Activated naive CD4-positive, alpha-beta T cell treated with anti-CD3 and anti-CD28 coated beads, Interleukin-2, amount 50 U/mL, for 16 hours (primary cell): ENCODE measurements around the gene KMT2C.
"Not testable (repeated sequence)": the region's sequence is repeated elsewhere in the genome, so short reads cannot be mapped to it uniquely, and the experiment has no call there.

Experiments used
- DNase-seq: peaks from one replicate; pipeline ENCODE4 v3.0.0-alpha.2; 2020

Gene KMT2C

DNA sequence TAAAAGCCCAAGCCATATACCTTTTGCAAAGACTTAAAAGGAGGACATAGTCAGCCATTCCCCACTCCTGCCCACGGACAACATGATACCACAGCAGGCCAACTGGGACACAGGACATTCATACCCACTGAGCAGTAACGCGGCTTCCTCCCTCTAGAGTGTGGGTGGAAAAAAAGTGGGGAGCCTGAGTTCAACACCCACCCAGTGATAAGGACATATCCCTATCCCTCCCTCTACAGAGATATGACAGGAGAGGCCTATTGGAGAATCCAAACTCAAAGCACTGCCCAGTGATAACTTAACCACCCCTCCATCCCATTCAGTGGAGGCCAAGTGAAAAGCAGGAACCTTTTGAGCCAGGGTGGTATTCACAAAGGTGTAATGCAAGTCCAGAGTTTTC lies 148.8 kb downstream of the KMT2C start:
- DNase-seq = not testable (repeated sequence)

DNA sequence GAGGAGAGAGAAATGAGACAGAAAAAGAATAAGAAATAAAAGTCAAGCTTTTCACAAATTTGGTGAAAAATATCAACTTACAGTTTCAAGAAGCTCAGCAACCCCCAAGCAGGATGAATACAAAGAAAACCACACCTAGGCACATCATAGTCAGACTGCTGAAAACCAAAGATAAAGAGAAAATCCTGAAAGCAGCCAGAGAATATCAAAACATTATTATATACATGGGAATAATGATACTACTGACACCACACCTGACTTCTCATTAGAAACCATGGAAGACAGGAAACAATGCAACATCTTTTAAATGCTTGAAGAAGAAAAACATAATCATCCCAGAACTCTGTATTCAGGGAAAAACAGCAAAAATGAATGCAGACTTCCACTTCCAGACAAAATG lies 149.6 kb downstream of the KMT2C start:
- DNase-seq = not testable (repeated sequence)

GRCh38 chr7:152284998-152285397 lies 150.8 kb downstream of the KMT2C start:
- DNase-seq = not testable (repeated sequence)

DNA sequence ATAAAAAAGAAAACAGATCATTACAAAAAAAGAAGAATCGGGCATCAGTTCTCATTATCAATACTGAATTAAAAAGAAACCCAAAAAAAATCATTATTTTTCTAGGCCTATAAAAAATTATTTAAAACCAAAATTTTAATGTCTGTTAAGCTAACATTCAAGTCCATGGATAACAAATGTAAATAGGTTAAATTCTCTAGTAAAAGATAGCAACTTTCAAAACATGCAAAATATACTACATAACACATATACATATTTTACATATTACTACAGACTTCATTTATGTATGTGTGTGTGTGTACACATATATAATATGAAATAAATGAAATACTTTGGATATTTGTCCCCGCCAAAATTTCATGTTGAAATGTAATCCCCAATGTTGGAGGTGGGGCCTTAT lies 158.1 kb downstream of the KMT2C start:
- not testable (repeated sequence) for DNase-seq

GRCh38 chr7:152270427-152270826 lies 165.4 kb downstream of the KMT2C start:
- not testable (repeated sequence) for DNase-seq

DNA sequence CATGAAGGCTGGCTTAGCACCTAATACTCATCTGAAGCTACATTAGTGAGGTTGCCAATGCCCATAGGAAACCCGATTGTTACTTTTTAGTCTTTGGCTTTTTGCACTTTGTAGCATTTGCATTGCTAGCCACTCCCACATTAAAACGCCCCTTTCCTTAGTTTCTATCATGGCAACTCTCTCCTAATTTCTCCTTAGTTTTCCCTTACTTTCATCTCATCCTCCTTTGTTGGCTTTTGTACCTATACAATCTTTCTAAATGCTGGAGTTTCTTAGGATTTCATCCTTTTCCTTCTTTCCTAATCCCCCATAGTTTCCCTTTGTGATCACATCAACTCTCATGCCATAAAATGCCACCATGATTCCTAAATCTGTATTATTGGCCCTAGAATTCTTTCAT lies 168.9 kb downstream of the KMT2C start:
- DNase-seq = not testable (repeated sequence)

- not testable (repeated sequence) for DNase-seq
Measured at GRCh38 chr7:152264915-152265314, 170.9 kb downstream of the KMT2C start.

DNA sequence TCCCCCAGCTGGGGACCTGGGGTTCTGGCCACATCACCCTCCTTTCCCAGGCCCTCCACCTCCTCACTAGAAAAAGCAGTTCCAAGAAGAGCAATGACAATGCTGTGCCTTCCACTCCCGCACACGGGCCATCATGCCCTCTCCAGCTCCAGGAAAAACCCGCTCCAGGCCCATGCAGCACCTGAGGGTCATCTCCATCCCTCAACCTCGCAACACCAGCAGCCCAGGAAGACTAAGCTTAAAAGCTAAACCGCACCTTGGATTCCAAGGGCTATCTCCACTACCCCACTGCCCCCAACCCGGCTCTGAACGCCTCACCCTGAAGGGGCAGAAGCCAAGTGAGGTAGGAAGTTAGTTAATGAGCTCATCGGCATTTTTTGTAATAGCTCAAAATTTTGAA lies 173.7 kb downstream of the KMT2C start:
- DNase-seq = not testable (repeated sequence)

GRCh38 chr7:152259645-152260044 lies 176.2 kb downstream of the KMT2C start:
- DNase-seq = not testable (repeated sequence)

GRCh38 chr7:152247851-152248250 lies 188.0 kb downstream of the KMT2C start:
- DNase-seq = not testable (repeated sequence)

- DNase-seq = not testable (repeated sequence)
Measured at GRCh38 chr7:152245417-152245816, 190.4 kb downstream of the KMT2C start.

DNA sequence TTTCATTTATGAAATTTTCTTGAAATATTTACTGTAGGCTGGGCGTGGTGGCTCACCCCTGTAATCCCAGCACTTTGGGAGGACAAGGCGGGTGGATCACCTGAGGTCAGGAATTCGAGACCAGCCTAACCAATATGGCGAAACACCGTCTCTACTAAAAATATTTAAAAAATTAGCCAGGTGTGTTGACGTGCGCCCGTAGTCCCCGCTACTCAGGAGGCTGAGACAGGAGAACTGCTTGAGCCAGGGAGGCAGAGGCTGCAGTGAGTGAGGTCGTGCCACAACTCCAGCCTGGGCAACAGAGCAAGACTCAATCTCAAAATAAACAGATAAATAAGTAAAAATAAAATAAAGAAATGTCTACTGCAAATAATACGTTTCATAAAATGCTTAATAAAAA lies 192.3 kb downstream of the KMT2C start:
- not testable (repeated sequence) for DNase-seq

GRCh38 chr7:152241301-152241700 lies 194.5 kb downstream of the KMT2C start:
- not testable (repeated sequence) for DNase-seq

DNA sequence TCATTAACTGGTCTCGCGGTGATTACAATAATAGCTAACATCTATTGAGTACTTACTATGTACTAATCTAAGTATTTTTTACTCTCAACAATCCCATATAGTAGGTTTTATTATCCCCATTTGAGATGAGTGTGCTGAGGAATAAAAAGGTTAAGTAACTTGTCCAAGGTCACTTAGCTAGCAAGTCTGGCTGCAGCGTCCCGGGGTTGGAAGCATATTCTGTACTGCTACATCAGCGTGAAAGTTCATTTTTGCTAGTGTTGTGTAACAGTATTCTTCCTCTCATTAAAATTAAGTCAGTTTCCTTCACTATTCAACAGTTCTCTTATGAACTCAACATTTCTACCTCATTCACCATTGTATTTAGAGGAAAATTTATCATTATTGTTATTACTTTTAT lies 199.5 kb downstream of the KMT2C start:
- not testable (repeated sequence) for DNase-seq

GRCh38 chr7:152234421-152234820 lies 201.4 kb downstream of the KMT2C start:
- DNase-seq = not testable (repeated sequence)

GRCh38 chr7:152231089-152231488 lies 204.7 kb downstream of the KMT2C start:
- no peak for DNase-seq

DNA sequence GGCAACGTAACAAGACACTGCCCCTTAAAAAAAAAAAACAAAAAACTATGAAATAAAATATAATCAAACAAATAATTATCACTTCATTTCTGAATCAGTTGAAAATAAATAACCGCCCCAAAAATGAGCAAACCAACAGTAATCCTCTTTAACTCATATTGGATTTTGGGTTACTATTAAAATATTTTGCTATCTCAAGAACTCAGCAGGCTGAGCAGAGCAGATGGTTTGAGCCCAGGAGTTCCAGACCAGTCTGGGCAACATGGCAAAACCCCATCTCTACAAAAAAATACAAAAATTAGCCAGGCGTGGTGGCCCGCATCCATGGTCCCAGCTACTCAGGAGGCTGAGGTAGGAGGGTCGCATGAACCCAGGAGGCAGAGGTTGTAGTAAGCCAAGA lies 216.2 kb downstream of the KMT2C start:
- DNase-seq = not testable (repeated sequence)

DNA sequence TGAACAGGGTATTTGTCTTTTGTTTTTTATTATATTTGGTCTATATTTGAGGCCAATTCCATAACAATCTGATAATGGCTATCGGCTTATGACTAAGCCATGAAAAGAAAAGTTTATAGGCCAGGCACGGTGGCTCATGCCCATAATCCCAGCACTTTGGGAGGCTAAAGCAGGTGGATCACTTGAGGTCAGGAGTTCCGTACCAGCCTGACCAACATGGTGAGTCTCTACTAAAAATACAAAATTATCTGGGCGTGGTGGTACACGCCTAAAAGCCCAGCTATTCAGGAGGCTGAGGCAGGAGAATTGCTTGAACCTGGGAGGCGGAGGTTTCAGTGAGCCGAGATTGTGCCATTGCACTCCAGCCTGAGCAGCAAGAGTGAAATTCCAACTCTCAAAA lies 227.0 kb downstream of the KMT2C start:
- not testable (repeated sequence) for DNase-seq

DNA sequence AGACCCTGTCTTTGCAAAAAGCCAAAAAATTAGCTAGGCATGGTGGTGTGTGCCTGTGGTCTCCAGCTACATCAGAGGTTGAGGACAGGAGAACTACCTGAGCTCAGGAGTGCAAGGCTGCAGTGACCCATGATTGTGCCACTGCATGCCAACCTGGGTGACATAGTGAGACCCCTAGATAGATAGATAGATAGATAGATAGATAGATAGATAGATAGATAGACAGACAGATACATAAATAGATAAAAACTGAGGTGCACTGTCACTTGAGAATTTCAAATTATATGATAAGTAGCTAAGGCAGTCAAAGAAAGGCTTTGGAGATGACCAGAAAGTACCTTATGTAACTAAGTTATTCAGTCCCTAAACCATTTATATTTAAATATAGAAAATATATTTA lies 231.4 kb downstream of the KMT2C start:
- DNase-seq = not testable (repeated sequence)

- no peak for DNase-seq
Measured at GRCh38 chr7:152203095-152203494, 232.7 kb downstream of the KMT2C start.

DNA sequence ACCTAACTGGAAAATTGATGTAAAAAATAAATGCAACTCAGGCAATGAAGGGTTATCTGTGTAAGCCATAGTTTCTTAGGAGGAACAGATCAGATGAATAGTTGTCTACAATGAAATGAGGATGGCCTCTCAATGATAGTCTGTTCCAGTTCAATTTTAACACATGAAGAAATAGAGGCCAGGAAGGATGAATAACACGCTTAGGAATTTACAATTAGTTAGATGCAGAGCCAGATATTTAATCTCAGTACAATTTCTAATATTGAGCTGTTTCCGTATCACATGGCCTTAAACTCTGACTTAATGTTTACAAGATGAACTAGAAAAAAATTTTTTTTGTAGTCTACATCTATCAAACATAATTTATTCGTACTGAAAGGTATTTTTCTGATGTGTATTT lies 233.7 kb downstream of the KMT2C start:
- DNase-seq = no peak

DNA sequence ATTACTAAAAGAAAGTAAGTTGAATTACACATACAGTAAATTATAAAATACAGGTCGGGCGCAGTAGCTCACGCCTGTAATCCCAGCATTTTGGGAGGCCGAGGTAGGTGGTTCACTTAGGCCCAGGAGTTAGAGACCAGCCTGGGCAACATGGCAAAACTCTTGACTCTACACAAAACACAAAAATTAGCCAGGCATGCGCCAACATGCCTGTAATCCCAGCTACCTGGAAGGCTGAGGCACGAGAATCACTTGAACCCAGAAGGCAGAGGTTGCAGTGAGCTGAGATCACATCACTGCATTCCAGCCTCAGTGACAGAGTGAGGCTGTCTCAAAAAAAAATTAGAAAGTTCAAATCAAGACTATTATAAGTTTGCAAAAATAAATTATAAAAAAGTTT lies 235.4 kb downstream of the KMT2C start:
- no peak for DNase-seq

- DNase-seq = no peak
Measured at GRCh38 chr7:152196391-152196790, 239.4 kb downstream of the KMT2C start.

GRCh38 chr7:152193880-152194279 lies 241.9 kb downstream of the KMT2C start:
- DNase-seq = no peak

- DNase-seq = no peak
Measured at GRCh38 chr7:152189061-152189460, 246.7 kb downstream of the KMT2C start.

DNA sequence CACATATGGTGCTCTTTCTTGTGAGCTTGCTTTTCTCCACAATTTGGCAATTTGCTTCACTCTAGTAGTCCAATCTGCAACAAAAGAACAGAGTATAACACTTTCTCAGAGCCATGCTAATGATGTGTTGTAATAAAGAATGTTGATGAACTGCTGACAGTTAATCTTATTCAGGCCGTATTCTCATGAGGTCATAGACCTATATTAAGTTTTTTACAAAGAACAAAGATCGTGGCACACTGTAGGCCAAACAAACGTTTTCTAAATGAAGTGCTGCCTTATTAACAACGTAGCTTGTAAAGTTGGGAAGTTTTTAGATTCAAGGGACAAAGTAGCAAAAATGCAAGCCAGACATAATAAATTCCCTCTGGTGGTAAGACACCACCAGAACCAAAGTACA lies 250.2 kb downstream of the KMT2C start:
- no peak for DNase-seq
